K562 treated with DMSO at 1 percent for 48 hours (cell line): ENCODE measurements around the gene USP20. TPM values are rescaled to one million over a fixed set of nuclear protein-coding genes. Genes with fewer than 3 reads are reported as not detected.

ENCODE experiments used
- total RNA-seq: library from RNA; unstranded; fragments of 300-600 nt; gene quantifications from 2 replicates; pipeline ENCODE4 v1.2.3, GENCODE V29; 2022; ENCODE audit warnings: low replicate concordance; ENCODE audit errors: extremely low read depth

The USP20 gene
- total RNA-seq: 112 TPM in 1 of 2 replicates, not detected in the other

DNA sequence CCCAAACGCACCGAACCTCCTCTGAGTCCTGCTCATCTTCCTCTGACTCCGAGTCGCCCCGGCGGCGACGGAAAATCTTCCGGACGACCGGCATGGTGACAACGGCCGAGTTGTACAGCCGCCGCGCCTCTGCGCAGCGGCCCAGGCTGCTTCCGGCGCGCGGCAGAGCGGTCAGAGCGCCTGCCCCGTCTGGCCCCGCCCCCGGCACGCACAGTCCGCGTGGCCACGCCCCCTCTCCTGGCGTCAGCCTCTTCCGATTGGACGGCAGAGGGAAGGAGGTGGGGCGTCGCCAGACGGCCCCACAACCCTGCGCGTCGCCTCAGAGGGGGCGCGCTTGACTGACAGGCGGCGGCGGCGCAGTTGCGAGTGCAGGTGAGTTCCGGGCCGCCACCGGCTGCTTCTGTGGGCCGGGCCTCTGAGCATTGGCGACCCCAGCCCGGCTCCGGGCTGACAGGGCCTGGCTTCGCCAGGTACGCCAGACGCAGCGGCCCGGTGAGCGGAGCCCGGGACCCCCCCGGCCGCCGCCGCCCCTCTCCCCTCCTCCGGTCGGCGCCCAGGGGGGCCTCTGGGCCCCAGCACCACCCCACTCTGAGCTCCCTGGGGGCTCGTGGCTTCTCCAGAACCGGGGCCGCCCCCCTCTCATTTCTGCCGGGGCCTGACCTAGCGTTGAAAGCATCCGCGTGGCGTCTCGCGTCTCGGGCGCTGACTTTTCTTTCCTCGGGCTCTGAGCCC is at the start of gene USP20, which contains the start of gene C9orf78:
USP20 (plus strand) TSS at position 331 of the 732 bp plus-strand sequence. CDS start 17,098 bp downstream, outside the sequence.
C9orf78 (minus strand) TSS at position 148 of the 732 bp plus-strand sequence; CDS start at position 94, 54 bp downstream.

DNA sequence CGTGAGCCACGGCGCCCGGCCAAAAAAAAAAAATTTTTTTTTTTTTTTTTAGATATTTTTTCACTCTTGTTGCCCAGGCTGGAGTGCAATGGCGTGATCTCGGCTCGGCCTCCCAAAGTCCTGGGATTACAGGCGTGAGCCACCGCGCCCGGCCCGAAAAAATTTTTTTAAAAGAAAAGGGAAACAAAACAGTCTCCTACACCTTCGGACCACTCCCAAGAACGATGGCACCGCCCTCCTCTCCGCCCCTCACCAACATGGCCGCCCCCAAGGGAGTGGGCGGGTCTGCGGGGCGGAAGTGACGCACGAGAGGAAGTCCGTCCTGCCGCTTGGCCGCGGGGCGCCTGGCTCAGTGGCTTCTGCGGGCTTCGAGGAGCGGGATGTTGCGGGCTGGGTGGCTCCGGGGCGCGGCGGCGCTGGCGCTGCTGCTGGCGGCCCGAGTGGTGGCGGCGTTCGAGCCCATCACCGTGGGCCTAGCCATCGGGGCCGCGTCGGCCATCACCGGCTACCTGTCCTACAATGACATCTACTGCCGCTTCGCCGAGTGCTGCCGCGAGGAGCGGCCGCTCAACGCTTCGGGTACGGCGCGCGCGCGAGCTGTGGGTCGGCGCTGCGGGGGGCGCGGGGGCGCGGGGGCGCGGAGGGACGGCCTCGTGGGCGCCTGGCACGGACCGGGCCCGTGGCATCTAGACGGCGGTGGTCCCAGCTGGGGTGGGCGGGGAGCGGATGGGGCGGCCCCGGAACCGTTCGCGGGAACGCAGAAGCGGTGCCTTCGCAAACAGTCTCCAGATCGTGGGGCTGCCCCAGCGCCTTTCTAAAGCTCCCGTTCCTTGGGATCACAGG is 32.2 kb upstream of the USP20 start, which contains the start of gene TOR1B:
TOR1B (plus strand) TSS at position 352 of the 843 bp plus-strand sequence; CDS start at position 381, 29 bp downstream.

DNA sequence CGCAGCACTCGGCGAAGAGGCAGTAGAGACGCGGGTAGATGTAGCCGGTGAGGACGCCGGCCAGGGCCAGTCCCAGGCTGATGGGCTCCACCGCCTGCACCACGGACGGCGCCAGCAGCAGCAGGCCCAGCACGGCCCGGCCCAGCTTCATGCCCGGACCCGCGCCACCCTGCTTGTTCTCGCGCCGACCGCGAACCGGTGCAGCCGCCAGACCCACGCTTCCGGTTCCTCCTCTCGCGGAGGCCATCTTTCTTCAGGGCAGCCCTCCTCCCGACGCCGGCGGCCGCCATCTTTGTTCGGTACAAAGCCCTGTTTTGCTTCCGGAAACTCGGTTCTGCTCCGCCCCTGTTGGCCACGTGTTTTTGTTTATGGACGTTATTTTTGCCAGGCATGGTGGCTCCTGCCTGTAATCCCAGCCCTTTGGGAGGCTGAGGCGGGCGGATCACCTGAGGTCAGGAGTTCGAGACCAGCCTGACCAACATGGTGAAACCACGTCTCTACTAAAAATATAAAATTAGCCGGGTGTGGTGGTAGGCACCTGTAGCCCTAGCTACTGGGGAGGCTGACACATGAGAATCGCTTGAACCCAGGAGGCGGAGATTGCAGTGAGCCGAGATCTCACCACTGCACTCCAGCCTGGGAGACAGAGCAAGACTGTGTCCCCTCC is 11.2 kb upstream of the USP20 start, which contains the start of gene TOR1A:
TOR1A (minus strand) TSS at position 202 of the 667 bp plus-strand sequence; CDS start at position 151, 51 bp downstream.

Other genes starting within 250 kb of the USP20 start
- not detected in 2 replicates for gene C9orf50, start 214.4 kb upstream of the USP20 start, total RNA-seq
- gene NTMT1, start 209.3 kb upstream of the USP20 start, total RNA-seq: not detected in 2 replicates
- gene ASB6, start 193.3 kb upstream of the USP20 start, total RNA-seq: not detected in 2 replicates
- gene PRRX2, start 169.8 kb upstream of the USP20 start, total RNA-seq: not detected in 2 replicates
- gene PTGES, start 82.4 kb upstream of the USP20 start, total RNA-seq: not detected in 2 replicates
- not detected in 2 replicates for gene TOR1B, start 32.3 kb upstream of the USP20 start, total RNA-seq
- not detected in 2 replicates for gene TOR1A, start 11.3 kb upstream of the USP20 start, total RNA-seq
- not detected in 2 replicates for gene C9orf78, start 183 bp upstream of the USP20 start, total RNA-seq
- not detected in 2 replicates for gene FNBP1, start 207.7 kb downstream of the USP20 start, total RNA-seq
- not detected in 2 replicates for gene GPR107, start 218.4 kb downstream of the USP20 start, total RNA-seq